GM23338 (cell line): ENCODE data around the gene AP2A1.

ENCODE experiments used
- CREB1 ChIP-seq: fragments of 250-450 bp; sonication (Bioruptor Pico); IDR thresholded peaks from 2 replicates; pipeline ENCODE4 v1.5.0; 2020; ENCODE audit warnings: low read depth, mild to moderate bottlenecking, moderate library complexity
- CTCF ChIP-seq, 2 experiments: fragments of 200-600 bp in 1 of 2; sonication (generic) in 1 of 2; conservative IDR thresholded peaks; 2 replicates each; pipeline versions ENCODE4 v1.5.1 to v1.6.1; 2016 to 2017; ENCODE audit warnings: antibody characterized with exemption in 2 of 2, low read depth in 2 of 2, mild to moderate bottlenecking in 2 of 2, moderate library complexity in 1 of 2
- EZH2 ChIP-seq: fragments of 200-600 bp; sonication (generic); IDR thresholded peaks from one replicate; pipeline ENCODE4 v1.8.0; 2017; ENCODE audit warnings: antibody characterized with exemption, mild to moderate bottlenecking, low read depth; ENCODE audit not compliant: unreplicated experiment
- EZH2phosphoT487 ChIP-seq: fragments of 200-600 bp; sonication (generic); IDR thresholded peaks from one replicate; pipeline ENCODE4 v1.8.1; 2018; ENCODE audit warnings: antibody characterized with exemption; ENCODE audit not compliant: unreplicated experiment
- JUNB ChIP-seq: IDR thresholded peaks from one replicate; pipeline ENCODE4 v1.6.1; 2016; ENCODE audit warnings: antibody characterized with exemption; ENCODE audit not compliant: unreplicated experiment
- POLR2AphosphoS5 ChIP-seq: IDR thresholded peaks from 2 replicates; pipeline ENCODE4 v1.6.1; 2016; ENCODE audit warnings: antibody characterized with exemption, low read depth
- REST ChIP-seq: IDR thresholded peaks from one replicate; pipeline ENCODE4 v1.6.1; 2018; ENCODE audit warnings: antibody characterized with exemption; ENCODE audit not compliant: unreplicated experiment
- STAT1 ChIP-seq: IDR thresholded peaks from one replicate; pipeline ENCODE4 v1.6.1; 2016; ENCODE audit warnings: antibody characterized with exemption; ENCODE audit not compliant: unreplicated experiment
- ZNF114 ChIP-seq: fragments of 250-450 bp; sonication (Bioruptor Pico); IDR thresholded peaks from 2 replicates; pipeline ENCODE4 v1.5.0; 2020; ENCODE audit warnings: mild to moderate bottlenecking, moderate library complexity
- TF ChIP-seq, protein P1 (sequence below): IDR thresholded peaks from 2 replicates; pipeline ENCODE4 v1.6.1; 2016; ENCODE audit warnings: antibody characterized with exemption

DNA sequence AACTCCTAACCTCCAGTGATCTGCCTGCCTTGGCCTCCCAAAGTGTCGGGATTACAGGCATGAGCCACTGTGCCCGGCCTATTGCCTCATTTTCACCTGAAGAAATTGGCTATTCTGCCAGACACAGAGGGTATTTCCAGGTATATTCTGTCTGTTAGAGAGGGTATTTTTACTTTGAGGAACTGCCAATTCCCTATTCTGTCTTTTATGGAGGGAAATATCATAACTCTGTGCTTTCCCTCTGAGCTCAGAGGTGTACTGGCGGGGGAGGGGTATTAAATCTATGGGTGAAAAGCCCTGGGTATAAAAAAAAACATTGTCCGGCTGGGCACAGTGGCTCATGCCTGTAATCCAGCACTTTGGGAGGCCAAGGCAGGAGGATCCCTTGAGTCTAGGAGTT is 28.5 kb upstream of the AP2A1 start:
- TF ChIP-seq CTCF (conservative IDR thresholded peaks at IDR 0.05; ENCODE audit: low read depth in 2 of 2): no peak
- no peak for TF ChIP-seq EZH2
- TF ChIP-seq POLR2AphosphoS5: no peak
- no peak for TF ChIP-seq CREB1 (CRISPR knock-in tag)
- no peak for TF ChIP-seq ZNF114
- no peak for TF ChIP-seq EZH2phosphoT487
- no peak for TF ChIP-seq REST
- TF ChIP-seq JUNB: no peak
- no peak for TF ChIP-seq STAT1
- TF ChIP-seq, protein P1, sequence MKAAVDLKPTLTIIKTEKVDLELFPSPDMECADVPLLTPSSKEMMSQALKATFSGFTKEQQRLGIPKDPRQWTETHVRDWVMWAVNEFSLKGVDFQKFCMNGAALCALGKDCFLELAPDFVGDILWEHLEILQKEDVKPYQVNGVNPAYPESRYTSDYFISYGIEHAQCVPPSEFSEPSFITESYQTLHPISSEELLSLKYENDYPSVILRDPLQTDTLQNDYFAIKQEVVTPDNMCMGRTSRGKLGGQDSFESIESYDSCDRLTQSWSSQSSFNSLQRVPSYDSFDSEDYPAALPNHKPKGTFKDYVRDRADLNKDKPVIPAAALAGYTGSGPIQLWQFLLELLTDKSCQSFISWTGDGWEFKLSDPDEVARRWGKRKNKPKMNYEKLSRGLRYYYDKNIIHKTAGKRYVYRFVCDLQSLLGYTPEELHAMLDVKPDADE: no peak
